GM20431 (cell line): ENCODE measurements around the gene R3HDML.
"Not testable (repeated sequence)": the region's sequence is repeated elsewhere in the genome, so short reads cannot be mapped to it uniquely, and the experiment has no call there.

Source experiments
- in situ Hi-C: fragments of 300-500 bp; cut with MseI, MboI; formaldehyde crosslinking; loops from one replicate; pipeline ENCODE4 v1.15.0; 2020; ENCODE audit warnings: low sequenced_read_pairs; ENCODE audit not compliant: unreplicated experiment

Gene R3HDML

GRCh38 chr20:44326391-44327159, 10.3 kb upstream of the R3HDML start:
- in situ Hi-C loops = no loop called here

DNA sequence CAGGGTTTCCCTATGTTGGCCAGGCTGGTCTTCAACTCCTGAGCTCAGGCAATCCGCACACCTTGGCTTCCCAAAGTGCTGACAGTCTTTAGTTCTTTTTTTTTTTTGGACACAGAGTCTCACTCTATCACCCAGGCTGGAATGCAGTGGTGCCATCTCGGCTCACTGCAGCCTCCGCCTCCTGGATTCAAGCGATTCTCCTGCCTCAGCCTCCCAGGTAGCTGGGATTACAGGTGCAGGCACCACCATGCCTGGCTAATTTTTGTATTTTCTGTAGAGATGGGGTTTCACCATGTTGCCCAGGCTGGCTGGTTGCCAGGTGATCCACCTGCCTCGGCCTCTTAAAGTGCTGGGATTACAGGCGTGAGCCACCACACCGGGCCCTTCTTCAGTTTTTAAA, 9.1 kb upstream of the R3HDML start:
- in situ Hi-C loops = not testable (repeated sequence)

DNA sequence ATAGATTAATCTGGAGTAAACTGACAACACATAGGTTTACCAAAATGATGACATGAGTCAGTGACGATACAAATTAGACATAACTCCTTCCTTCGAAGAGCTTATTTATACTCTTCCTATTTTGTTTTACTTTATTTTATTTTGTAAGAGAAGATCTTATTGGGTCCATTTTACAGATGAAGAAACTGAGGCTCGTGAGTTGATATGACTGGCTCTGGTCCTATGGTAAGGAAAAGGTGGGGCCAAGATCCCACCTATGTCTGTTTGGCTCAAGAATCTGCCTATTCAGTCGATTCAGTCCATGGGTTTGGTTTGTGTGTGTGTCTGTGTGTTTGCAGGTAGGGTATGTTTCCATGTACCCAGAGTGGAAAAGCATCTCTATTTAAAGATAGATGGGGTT, 8.4 kb upstream of the R3HDML start:
- in situ Hi-C loops = no loop called here

- in situ Hi-C loops = no loop called here
Measured at GRCh38 chr20:44331201-44331600, 5.6 kb upstream of the R3HDML start.

- in situ Hi-C loops = no loop called here
Measured at GRCh38 chr20:44334306-44334705, 2.5 kb upstream of the R3HDML start.

- in situ Hi-C loops = no loop called here
Measured at GRCh38 chr20:44334709-44335108, 2.1 kb upstream of the R3HDML start.

DNA sequence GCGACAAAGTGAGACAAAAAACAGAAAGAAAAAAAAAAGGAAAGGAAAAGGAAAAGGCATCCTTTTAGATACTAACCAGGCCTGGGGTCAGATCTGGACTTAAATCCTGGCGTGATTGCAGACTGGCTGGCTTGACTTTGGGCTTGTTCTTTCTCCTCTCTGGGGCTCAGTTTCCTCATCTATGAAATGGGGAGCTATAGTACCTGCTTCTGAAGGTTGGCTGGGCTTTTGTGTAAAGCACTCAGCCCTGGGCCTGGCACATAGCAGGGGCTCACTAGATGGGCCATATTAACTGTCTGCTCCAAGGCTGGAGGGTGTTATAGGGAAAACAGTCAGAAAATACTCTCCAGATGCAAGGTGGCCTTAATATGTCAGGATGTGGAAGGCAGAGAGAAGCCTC, 1.2 kb upstream of the R3HDML start:
- in situ Hi-C loops = no loop called here

- in situ Hi-C loops = no loop called here
Measured at GRCh38 chr20:44336086-44336485, 757 bp upstream of the R3HDML start.

- in situ Hi-C loops = no loop called here
Measured at GRCh38 chr20:44342248-44342647, 5.4 kb downstream of the R3HDML start.

DNA sequence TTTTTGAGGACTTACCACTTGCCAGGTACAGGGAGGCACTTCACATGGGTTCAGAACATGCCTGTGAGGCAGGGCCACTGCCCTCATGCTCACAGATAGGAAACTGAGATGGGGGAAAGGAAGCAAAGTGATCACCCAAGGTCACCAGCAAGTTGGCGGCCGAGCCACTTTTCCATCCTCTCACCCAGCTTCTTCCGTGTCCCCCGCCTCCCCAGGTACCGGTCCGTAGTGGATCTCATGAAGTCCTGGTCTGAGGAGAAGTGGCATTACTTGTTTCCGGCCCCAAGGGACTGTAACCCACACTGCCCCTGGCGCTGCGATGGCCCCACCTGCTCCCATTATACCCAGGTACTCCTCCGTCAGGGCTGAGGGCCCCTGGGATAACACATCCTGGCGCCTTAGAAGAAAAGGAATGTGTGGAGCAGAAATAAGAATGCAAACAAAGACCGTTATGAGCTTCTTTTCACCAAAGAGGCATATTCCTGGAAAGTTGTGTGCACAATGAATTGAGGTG, 6.4 kb downstream of the R3HDML start:
- in situ Hi-C loops = no loop called here

DNA sequence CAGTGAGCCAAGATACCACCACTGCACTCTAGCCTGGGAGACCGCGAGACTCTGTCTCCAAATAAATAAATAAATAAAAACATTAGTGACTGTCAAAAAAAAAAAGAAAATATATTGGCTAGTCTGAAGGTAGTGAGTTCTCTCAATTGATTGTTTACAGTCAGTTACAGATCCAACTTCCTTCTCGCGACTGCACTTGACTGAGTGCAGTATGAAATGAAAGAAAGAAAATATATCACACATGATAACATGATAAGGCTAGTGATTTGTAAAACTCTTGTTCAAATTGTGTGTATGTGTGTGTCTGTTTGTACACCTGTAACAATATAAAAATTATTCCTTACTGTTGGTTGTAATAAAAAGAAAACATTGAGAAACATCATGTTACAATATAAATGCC, 7.9 kb downstream of the R3HDML start:
- in situ Hi-C loops = no loop called here

DNA sequence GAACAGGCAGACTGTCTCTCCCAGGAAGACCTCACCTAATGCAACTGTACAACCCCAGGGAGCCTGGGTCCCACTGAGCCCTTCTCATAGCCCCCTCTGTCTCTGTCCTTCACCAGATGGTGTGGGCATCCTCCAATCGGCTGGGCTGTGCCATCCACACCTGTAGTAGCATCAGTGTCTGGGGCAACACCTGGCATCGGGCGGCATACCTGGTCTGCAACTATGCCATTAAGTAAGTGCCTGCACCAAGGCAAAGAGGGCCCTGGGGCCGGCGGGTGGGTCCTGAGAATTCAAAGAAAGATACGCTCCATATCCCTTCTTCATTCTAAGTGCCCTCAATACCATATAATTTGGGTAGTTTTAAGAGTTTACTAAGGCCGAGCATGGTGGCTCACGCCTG, 8.3 kb downstream of the R3HDML start:
- in situ Hi-C loops = no loop called here

- in situ Hi-C loops = not testable (repeated sequence)
Measured at GRCh38 chr20:44345941-44346340, 9.1 kb downstream of the R3HDML start.

GRCh38 chr20:44348168-44348659, 11.4 kb downstream of the R3HDML start:
- in situ Hi-C loops = no loop called here

DNA sequence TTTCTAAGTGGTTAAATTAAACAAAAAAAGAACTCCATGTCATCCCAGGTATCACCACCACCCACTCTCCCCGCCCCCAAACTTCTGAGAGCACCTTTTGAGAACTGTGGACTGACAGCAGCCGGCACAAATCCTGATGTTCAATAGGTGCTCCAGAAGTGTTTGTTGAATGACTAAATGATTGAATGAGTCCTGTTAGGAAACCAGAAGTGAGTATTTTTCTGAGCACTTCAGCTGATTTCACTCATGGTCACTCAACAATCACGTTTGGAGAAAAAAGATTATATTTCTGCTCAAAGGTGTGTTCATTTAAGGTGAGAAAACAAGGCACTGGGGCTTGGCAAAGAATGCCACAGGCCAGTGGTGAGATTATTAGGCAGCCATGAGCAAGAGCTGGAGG, 12.5 kb downstream of the R3HDML start:
- in situ Hi-C loops = no loop called here

- in situ Hi-C loops = no loop called here
Measured at GRCh38 chr20:44350567-44350966, 13.7 kb downstream of the R3HDML start.

GRCh38 chr20:44354979-44355497, 18.2 kb downstream of the R3HDML start:
- in situ Hi-C loops = no loop called here

GRCh38 chr20:44355498-44356352, 18.9 kb downstream of the R3HDML start, which contains the start of gene HNF4A:
Gene HNF4A (plus strand): TSS chr20:44355699. CDS start chr20:44355805, 106 bp downstream.
- in situ Hi-C loops = no loop called here

GRCh38 chr20:44356353-44356723, 19.5 kb downstream of the R3HDML start:
- in situ Hi-C loops = no loop called here

DNA sequence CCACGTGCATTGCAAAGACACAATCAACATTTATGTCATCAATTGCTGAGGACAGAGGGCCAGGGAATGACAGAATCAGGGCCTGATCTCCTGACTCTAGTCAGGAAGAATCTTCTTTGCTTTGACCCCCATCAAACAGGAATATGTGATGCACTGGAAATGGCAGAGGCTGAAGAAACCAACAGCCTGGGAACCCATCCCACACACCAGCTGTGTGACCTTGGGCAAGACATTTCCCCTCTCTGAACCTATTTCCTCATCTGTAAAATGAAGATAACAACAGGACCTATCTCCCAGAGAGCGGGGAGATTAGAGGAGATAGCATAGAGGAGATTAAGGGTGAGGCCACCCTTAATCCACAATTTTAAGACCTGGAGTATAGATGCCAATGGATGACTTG, 20.2 kb downstream of the R3HDML start:
- in situ Hi-C loops = no loop called here
